ENCODE results near the gene RGL2. TPM values are rescaled to one million over a fixed set of nuclear protein-coding genes. Genes with fewer than 3 reads are reported as not detected.
"Not testable (repeated sequence)": the region's sequence is repeated elsewhere in the genome, so short reads cannot be mapped to it uniquely, and the experiment has no call there.

The RGL2 gene
- total RNA-seq, 6 donors from 2014 or later: 56.5 to 149 (median 77.9) TPM

GRCh38 chr6:33343953-33344611, 45.3 kb upstream of the RGL2 start:
- no peak for DNase-seq
- no peaks in the 10 kb centered on the region for H3K9me3 ChIP-seq
- H3K36me3 ChIP-seq: no peaks in the 10 kb centered on the region
- no peak for TF ChIP-seq POLR2AphosphoS5 (IDR thresholded peaks at IDR 0.05)
- no peak for TF ChIP-seq POLR2A (IDR thresholded peaks at IDR 0.05)
- TF ChIP-seq EP300 (IDR thresholded peaks at IDR 0.05): no peak
- TF ChIP-seq, protein P1, sequence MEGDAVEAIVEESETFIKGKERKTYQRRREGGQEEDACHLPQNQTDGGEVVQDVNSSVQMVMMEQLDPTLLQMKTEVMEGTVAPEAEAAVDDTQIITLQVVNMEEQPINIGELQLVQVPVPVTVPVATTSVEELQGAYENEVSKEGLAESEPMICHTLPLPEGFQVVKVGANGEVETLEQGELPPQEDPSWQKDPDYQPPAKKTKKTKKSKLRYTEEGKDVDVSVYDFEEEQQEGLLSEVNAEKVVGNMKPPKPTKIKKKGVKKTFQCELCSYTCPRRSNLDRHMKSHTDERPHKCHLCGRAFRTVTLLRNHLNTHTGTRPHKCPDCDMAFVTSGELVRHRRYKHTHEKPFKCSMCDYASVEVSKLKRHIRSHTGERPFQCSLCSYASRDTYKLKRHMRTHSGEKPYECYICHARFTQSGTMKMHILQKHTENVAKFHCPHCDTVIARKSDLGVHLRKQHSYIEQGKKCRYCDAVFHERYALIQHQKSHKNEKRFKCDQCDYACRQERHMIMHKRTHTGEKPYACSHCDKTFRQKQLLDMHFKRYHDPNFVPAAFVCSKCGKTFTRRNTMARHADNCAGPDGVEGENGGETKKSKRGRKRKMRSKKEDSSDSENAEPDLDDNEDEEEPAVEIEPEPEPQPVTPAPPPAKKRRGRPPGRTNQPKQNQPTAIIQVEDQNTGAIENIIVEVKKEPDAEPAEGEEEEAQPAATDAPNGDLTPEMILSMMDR (IDR thresholded peaks at IDR 0.05): no peak
- H3K27ac ChIP-seq: peak overlapping the region; percentile 35 to 82 (median 76)
- H3K4me3 ChIP-seq: peak overlapping the region in 1 of 4 donors; percentile 18
- WGBS, 2 donors: 41 to 48% methylated on average over 6 of the region's 6 CpGs
- H3K27me3 ChIP-seq: no peaks in the 10 kb centered on the region
- peaks cover 10 to 26% (median 16%) of the 10 kb centered on the region in 4 donors for H3K4me1 ChIP-seq
- ATAC-seq (ENCODE audit: low FRiP score in 2 of 2): peak; percentile 6 to 38

DNA sequence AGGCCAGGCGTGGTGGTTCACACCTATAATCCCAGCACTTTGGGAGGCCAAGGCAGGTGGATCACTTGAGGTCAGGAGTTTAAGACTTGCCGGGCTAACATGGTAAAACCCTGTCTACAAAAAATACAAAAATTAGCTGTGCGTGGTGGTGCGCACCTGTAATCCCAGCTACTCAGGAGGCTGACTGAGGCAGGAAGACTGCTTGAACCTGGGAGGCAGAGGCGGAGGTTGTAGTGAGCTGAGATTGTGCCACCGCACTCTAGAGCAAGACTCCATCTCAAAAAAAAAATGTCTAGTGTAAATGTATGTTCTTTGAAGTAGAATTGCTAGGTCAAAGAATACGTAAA, 44.8 kb upstream of the RGL2 start:
- not testable (repeated sequence) for ATAC-seq (ENCODE audit: low FRiP score in 2 of 2); H3K9me3 ChIP-seq; DNase-seq; H3K4me3 ChIP-seq; H3K36me3 ChIP-seq; H3K27me3 ChIP-seq
- Histone ChIP-seq H3K27ac (peak overlapping the region; percentile 29 to 67 (median 48)), H3K4me1 (peaks cover 10 to 26% (median 16%) of the 10 kb centered on the region in 4 donors)
- WGBS, 2 donors: 81 to 87% methylated on average over 7 of the region's 7 CpGs

- DNase-seq: no peak
- no peak overlapping the region for H3K4me3 ChIP-seq
- H3K27ac ChIP-seq: no peak overlapping the region
- no peak for TF ChIP-seq EP300 (IDR thresholded peaks at IDR 0.05)
- TF ChIP-seq, protein P1 (IDR thresholded peaks at IDR 0.05): no peak
- TF ChIP-seq POLR2A (IDR thresholded peaks at IDR 0.05): no peak
- ATAC-seq (ENCODE audit: low FRiP score in 2 of 2): no peak
- no peaks in the 10 kb centered on the region for H3K36me3 ChIP-seq
- H3K9me3 ChIP-seq: no peaks in the 10 kb centered on the region
- 78% methylated on average over 6 of the region's 6 CpGs for whole genome bisulfite sequencing, 2 donors
- H3K4me1 ChIP-seq: peaks cover 3 to 8% (median 7%) of the 10 kb centered on the region in 4 donors
- H3K27me3 ChIP-seq: no peaks in the 10 kb centered on the region
Observed at GRCh38 chr6:33339193-33339592, 40.5 kb upstream of the RGL2 start.

GRCh38 chr6:33336495-33336894, 37.8 kb upstream of the RGL2 start:
- no peaks in the 10 kb centered on the region for H3K9me3 ChIP-seq
- DNase-seq (no peak), ATAC-seq (ENCODE audit: low FRiP score in 2 of 2) (no peak)
- no peaks in the 10 kb centered on the region for H3K27me3 ChIP-seq
- H3K36me3 ChIP-seq: no peaks in the 10 kb centered on the region
- no peak overlapping the region for H3K27ac ChIP-seq
- WGBS, 2 donors: 83 to 100% methylated on average over 2 of the region's 3 CpGs
- TF ChIP-seq EP300 (IDR thresholded peaks at IDR 0.05) (no peak), POLR2AphosphoS5 (IDR thresholded peaks at IDR 0.05) (no peak), POLR2A (IDR thresholded peaks at IDR 0.05) (no peak)
- H3K4me1 ChIP-seq: no peaks in the 10 kb centered on the region
- no peak overlapping the region for H3K4me3 ChIP-seq

DNA sequence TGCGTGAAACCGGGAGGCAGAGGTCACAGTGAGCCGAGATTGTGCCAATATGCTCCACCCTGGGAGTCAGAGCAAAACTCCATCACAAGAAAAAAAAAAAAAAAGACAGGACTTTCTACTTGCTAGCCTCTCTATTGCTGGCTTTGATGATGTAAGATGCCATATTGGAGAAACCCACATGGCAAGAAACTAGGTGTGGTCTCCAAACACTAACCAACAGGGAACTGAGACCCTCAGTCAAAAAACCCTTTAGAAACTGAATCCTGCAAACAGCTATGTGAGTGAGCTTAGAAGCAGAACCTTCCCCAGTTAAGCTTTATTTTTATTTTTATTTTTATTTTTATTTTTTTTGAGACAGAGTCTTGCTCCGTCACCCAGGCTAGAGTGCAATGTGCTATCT, 37.2 kb upstream of the RGL2 start:
- Histone ChIP-seq H3K4me3 (no peak overlapping the region), H3K36me3 (no peaks in the 10 kb centered on the region), H3K4me1 (no peaks in the 10 kb centered on the region), H3K9me3 (no peaks in the 10 kb centered on the region), H3K27me3 (no peaks in the 10 kb centered on the region), H3K27ac (no peak overlapping the region)
- ATAC-seq (ENCODE audit: low FRiP score in 2 of 2): no peak
- TF ChIP-seq EP300 (IDR thresholded peaks at IDR 0.05) (no peak), POLR2AphosphoS5 (IDR thresholded peaks at IDR 0.05) (no peak), POLR2A (IDR thresholded peaks at IDR 0.05) (no peak)
- TF ChIP-seq, protein P1 (IDR thresholded peaks at IDR 0.05): no peak
- 86 to 93% methylated on average over 4 of the region's 4 CpGs for WGBS, 2 donors
- DNase-seq: no peak

DNA sequence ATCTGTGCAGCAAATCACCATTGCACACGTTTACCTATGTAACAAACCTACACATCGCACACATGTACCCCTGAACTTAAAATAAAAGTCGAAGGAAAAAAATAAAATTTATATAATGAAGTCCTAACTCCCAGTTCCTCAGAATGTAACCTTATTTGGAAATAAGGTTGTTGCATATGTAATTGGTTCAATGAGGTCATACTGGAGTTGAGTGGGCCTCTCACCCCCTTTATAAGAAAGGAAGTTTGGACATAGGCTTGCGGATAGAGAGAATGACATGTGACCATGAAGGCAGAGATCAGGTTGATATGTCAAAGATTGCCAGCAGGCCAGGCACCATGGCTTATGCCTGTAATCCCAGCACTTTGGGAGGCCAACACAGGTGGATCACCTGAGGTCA, 34.9 kb upstream of the RGL2 start:
- Histone ChIP-seq H3K27me3 (no peaks in the 10 kb centered on the region), H3K4me1 (no peaks in the 10 kb centered on the region), H3K4me3 (no peak overlapping the region), H3K27ac (no peak overlapping the region), H3K36me3 (no peaks in the 10 kb centered on the region), H3K9me3 (no peaks in the 10 kb centered on the region)
- no peak for ATAC-seq (ENCODE audit: low FRiP score in 2 of 2)
- WGBS, 2 donors: 85 to 93% methylated on average over 4 of the region's 4 CpGs
- TF ChIP-seq POLR2AphosphoS5 (IDR thresholded peaks at IDR 0.05): no peak
- no peak for TF ChIP-seq EP300 (IDR thresholded peaks at IDR 0.05)
- TF ChIP-seq POLR2A (IDR thresholded peaks at IDR 0.05): no peak
- TF ChIP-seq, protein P1 (IDR thresholded peaks at IDR 0.05): no peak
- DNase-seq: no peak
